Measurements from ENCODE around the gene PRICKLE3.

PRICKLE3 gene, protein sequence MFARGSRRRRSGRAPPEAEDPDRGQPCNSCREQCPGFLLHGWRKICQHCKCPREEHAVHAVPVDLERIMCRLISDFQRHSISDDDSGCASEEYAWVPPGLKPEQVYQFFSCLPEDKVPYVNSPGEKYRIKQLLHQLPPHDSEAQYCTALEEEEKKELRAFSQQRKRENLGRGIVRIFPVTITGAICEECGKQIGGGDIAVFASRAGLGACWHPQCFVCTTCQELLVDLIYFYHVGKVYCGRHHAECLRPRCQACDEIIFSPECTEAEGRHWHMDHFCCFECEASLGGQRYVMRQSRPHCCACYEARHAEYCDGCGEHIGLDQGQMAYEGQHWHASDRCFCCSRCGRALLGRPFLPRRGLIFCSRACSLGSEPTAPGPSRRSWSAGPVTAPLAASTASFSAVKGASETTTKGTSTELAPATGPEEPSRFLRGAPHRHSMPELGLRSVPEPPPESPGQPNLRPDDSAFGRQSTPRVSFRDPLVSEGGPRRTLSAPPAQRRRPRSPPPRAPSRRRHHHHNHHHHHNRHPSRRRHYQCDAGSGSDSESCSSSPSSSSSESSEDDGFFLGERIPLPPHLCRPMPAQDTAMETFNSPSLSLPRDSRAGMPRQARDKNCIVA

DNA sequence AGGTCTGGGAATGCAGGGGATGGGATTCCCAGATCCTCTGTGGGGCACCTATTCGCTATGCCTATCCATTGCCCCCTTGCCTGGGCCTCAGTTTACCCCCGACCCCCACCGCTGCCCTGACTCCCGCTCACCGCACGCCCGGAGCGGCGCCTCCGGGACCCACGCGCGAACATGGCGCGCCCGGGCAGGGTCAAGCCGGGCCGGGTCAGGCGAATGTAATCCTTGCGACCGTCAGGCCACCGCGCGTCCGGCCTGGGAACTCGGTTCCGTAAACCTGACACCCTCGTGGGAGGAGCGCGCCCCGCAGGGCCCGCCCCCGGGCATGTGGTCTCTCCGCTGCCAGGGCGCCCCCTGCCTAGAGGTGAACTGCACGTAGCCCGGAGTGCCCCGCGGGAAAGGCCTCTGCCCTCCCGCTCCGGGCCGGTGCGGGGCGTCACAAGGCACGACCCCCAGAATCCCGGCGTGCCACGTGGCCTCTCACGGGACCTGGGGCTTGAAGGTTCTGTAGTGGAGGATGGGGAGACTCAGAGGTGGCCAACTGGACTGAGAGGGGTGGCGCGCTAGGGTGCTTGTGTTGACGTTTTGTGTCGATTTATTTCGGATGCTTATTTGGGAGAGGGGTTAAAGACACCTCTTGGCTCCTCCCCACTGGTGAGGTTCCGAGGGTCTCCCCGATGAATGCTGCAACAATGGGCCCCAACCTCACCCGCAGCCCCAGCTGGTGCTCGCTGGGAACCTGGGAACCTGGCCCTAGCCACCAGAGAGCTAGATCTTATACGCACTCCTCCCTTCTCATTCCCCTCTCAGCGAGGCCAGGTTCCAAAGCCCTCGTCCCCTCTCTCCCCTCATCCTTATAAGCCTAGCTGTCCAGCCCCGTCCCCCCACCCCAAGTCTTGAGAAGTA, at the start of gene PRICKLE3:
Gene PRICKLE3, minus strand, starts transcription at position 249 of the 903 bp plus-strand sequence. Its CDS starts 76 bp downstream, at position 173.
- DNase-seq (ENCODE audit: low read depth) = peak; percentile 53

DNA sequence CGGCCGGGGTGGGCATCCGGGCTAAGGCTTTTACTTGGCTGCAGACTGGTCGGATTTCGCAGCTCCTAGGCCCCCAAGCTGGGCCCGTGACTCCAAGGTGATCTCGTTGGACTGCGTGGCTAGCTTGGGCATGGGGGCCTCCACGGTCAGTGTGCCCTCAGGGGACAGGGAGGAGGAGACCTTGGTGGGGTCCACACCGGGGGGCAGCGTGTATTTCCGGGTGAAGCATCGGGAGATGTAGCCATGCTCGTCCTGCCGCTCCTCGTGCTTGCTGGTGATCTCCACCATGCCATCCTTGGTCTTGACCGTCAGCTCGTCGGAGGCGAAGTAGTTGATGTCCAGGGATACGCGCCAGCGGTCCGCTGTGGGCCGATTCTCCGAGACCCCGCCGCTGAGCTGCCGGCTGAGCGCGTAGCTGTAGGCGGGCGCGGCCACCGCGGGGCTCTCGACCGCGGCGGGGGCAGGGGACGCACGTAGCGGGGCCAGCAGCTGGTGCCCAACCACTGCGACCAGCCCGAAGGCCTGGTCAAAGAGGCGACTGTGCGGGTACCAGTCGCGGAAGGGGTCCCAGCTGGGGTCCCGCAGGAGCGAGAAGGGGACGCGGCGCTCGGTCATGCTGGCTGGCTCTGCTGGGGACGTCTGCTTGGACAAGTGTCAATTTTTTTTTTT, 47.8 kb upstream of the PRICKLE3 start:
- DNase-seq (ENCODE audit: low read depth) = no peak

DNA sequence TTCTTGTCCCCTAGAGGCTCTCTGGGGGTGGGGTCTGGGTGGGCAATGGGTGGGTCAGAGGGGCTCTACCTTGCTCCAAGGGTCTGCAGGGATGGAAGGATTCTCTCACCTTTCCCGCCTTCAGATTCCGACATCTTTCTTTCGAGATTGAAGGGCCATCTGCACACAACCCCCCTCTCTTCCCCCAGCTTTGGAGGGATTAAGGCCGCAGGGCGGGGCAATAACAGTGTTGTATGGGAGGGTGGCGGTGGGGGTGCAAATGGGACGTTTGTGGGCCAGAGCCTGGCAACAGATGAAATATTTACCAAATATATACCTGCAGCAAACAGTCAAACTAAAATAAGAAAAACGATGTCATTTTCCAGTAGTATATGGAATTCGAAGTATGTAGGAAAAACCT, 47.0 kb upstream of the PRICKLE3 start, which contains the start of gene CACNA1F:
Gene CACNA1F, minus strand, starts transcription at position 165 of the 400 bp plus-strand sequence. Its CDS starts 31 bp downstream, at position 134.
- DNase-seq (ENCODE audit: low read depth) = no peak

DNA sequence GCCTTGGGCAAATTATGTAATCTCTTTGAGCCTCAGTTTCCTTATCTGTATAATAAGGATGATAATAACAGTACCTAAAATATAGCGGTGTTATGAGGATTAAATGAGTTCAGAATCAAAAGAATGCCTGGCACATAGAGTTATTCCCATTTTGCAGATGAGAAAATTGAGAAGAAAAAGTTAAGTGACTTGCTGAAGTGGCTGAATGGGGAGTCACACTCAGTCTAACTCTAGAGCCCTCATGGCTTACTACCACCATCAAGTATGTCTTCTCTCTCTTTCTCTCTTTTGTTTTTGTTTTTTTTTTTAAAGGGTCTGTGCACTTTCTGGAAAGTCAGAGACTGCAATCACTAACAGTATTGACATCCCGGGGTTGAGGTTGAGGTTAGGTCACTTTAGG, 46.4 kb upstream of the PRICKLE3 start:
- DNase-seq (ENCODE audit: low read depth) = no peak

DNA sequence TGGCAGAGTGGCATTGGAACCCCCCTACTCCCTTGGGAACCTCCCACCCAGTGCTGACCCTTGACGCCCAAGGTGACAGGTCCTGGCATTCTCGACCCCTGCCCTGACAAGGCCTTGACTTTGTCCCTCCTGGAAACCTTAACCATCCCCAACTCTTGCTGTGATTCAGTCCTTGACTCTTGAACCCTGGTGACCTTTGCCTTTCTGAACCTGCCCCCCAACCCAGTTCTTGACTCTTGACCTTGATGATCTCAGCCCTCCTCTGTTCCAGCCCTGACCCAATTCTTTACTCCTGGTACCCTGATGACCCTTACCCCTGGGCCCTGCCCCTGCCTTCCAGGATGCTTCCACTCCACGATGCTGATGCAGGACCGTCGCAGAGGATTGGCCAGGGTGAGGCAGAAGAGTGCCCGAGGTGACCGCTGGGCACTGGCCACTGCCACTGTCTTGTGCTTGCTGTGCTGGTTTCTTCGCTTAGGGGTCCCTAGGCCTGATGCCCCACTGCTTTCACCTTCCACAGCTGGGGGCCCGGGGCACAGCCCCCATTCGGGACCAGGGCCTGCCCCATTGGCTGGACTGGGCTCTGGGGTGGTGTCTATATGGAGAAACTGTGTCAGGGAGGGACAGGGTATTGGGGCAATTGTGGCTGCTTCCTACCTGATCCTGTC, 45.3 kb upstream of the PRICKLE3 start:
- no peak for DNase-seq (ENCODE audit: low read depth)

DNA sequence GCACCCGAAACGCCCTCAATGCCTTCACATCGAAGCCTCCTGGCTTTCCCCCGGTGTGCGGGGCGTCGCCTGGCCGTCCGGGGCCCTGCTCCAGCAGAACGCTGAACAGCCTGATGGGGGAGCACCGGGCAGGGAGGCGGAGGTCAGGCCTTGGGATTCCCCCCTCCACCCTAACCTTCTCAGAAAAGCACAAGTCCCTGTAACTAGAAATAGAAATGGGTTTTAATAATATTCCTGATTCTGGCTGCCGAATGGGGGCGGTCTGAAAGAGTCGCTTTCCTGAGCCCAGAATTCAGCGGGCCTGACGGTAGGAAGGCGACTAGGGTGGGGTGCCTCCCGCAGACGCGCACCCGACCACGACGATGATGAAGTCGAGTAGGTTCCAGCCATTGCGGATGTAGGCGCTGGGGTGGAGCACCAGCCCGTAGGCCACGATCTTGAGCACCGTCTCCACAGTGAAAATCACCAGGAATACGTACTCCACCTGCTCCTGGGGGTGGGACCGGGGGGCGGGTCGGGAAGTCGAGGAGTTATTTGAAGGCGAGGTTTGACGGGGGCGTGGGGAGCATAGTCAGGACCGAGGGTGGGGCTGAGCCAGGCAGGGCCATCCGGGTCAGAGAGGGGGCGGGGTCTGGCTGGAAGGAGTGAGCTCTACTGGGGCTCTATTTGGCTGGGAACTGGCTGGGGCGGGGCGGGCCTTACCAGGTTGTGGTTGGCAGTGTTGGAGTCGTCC, 44.5 kb upstream of the PRICKLE3 start:
- DNase-seq (ENCODE audit: low read depth) = peak; percentile 16

- no peak for DNase-seq (ENCODE audit: low read depth)
These were observed 42.0 kb upstream of the PRICKLE3 start for GRCh38 chrX:49228185-49228584.

DNA sequence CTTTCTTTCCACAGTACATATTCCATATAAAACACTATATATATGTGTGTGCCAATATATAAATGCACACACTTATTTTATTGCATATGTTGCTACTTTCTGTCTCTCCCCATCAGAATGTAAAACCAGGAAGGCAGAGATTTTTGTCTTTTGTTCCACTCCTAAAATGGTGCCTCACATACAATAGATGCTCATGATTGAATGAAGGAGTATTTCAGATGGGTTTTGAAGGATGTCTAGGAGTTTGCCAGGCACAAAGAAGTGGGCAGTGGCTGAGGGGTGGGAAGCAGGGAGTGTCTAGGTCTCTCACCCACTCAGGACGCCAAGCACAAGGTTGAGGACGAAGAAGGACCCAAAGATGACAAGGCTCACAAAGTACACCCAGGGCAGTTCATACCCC, 41.6 kb upstream of the PRICKLE3 start:
- no peak for DNase-seq (ENCODE audit: low read depth)

- no peak for DNase-seq (ENCODE audit: low read depth)
These were observed 40.8 kb upstream of the PRICKLE3 start for GRCh38 chrX:49226946-49227345.

- DNase-seq (ENCODE audit: low read depth) = no peak
These were observed 39.7 kb upstream of the PRICKLE3 start for GRCh38 chrX:49225858-49226257.

DNA sequence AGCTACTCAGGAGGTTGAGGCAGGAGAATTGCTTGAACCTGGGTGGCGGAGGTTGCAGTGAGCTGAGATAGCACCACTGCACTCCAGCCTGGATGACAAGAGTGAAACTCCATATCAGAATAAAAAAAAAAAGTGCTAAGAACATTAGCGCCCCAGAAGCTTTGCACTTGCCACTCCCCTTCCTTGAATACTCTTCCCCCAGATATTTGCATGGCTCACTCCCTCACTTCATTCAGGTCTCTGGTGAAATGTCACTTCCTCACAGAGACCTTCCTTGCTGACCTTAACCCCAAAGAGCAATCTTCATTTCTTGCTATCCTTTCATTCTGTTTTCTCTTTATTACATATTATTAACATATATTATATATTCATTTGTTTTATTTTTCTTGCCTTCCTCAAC, 35.7 kb upstream of the PRICKLE3 start:
- no peak for DNase-seq (ENCODE audit: low read depth)

- DNase-seq (ENCODE audit: low read depth) = no peak
These were observed 33.9 kb upstream of the PRICKLE3 start for GRCh38 chrX:49220100-49220499.

DNA sequence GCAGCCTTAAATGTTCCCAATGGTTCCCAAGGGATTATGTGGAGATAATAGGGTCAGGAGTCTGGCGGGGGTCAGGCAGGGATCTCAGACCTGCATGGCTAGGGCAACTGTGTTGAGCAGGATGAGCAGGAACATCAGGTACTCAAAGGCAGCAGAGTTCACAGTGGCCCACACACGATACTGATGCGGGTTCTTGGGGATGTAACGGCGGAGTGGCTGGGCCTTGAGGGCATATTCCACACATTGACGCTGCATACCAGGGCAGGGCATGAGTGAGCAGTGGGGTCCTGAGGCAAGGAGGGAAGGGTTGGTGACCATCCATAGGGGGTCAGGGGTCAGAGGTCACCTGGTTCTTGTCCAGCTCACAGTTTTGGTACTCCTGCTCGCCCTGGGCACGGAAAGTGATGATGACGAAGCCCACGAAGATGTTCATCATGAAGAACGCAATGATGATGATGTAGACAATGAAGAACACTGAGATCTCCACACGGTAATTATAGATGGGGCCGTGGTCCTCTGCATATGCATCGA, 28.9 kb upstream of the PRICKLE3 start:
- no peak for DNase-seq (ENCODE audit: low read depth)

- DNase-seq (ENCODE audit: low read depth) = no peak
These were observed 28.2 kb upstream of the PRICKLE3 start for GRCh38 chrX:49214416-49214815.

DNA sequence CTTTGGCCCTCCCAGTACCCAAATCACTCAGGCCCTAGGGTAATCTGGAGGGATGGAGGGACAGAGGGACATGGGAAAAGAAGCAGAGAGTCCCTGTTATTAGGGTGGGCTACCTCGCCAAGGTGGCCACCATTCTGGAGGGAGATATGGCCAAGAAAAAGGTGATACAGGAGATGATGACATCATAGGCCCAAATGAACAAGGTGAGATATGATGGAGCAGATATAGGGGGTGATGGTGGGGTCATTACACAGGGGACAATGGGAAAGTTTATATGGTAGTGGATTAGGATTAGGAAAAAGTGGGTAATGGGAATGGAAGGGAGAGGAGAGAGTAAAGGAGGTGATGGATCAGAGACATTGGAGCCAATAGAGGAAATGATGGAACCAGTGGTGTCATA, 26.7 kb upstream of the PRICKLE3 start:
- DNase-seq (ENCODE audit: low read depth) = no peak

- no peak for DNase-seq (ENCODE audit: low read depth)
These were observed 26.0 kb upstream of the PRICKLE3 start for GRCh38 chrX:49212209-49212608.

DNA sequence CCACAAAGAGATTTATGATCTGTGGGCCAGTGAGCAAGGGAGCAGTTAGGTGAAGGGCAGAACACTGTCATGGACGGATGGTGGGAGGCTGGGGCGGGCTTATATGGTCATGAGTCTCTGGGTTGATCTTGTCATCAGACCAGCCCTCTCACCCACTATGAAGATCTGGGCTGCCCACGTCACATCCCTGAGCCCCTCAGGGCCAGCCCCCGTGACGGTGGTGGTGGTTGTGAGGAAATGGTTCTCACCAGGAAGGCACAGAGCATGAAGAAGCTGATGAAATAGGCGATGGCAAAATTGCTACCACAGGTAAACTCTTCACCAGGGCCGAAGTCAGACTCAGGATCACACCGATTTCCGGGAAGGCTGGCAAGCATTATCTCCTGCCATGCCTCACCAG, 24.9 kb upstream of the PRICKLE3 start:
- DNase-seq (ENCODE audit: low read depth) = no peak

- DNase-seq (ENCODE audit: low read depth) = no peak
These were observed 24.2 kb upstream of the PRICKLE3 start for GRCh38 chrX:49210406-49210805.

GRCh38 chrX:49209434-49210251, 23.5 kb upstream of the PRICKLE3 start:
- DNase-seq (ENCODE audit: low read depth) = no peak

Measured in activated T-helper 1 cell treated with Interleukin-2 at 50 U/mL for 16 hours (primary cell).